T-cell (primary cell): ENCODE results near the gene CCDC149. TPM values are rescaled to one million over a fixed set of nuclear protein-coding genes. Genes with fewer than 3 reads are reported as not detected.

ENCODE experiments used
- ATAC-seq, 4 experiments: fragments of 200-7000 bp in 3 of 4; fragments of 150-1000 bp in 1 of 4; cut with Tn5 transposase; replicated peaks in 1 of 4; 1 replicate in 3 of 4; 2 replicates in 1 of 4; pipeline ENCODE4 v1.10.0; 2021; ENCODE audit warnings: moderate library complexity in 3 of 4, mild to moderate bottlenecking in 2 of 4, moderate number of reproducible peaks in 1 of 4
- CTCF ChIA-PET, 2 donors: fragments of 300-600 bp; sonication (Branson Sonifier 250); formaldehyde crosslinking; loops; one replicate each; lab custom pipeline; 2022; ENCODE audit warnings: antibody characterized with exemption in 2 of 2; lab: Charles Lee
- POLR2A ChIA-PET, 2 donors: fragments of 300-600 bp; sonication (Branson Sonifier 250); formaldehyde crosslinking; loops; one replicate each; lab custom pipeline; 2022; ENCODE audit warnings: antibody characterized with exemption in 2 of 2; lab: Charles Lee
- DNase-seq, 35 experiments: peaks; one replicate each; pipeline versions ENCODE4 v3.0.0 to v3.0.0-alpha.2; 2013 to 2023
- H3K27ac ChIP-seq: one replicate; pipeline ENCODE4 v1.5.1; 2013; ENCODE audit warnings: low read length
- H3K27me3 ChIP-seq, 2 experiments: replicated peaks in 1 of 2; 1 replicate in 1 of 2; 2 replicates in 1 of 2; pipeline versions ENCODE4 v1.6.1 to v1.7.0; 2013; ENCODE audit warnings: low read length in 1 of 2, mixed read lengths in 1 of 2; ENCODE audit not compliant: control insufficient read depth in 2 of 2, insufficient read depth in 2 of 2; ENCODE audit errors: extremely low read depth in 1 of 2
- H3K36me3 ChIP-seq, 2 donors: 1 replicate in 1 of 2; 2 replicates in 1 of 2; pipeline versions ENCODE4 v1.6.1 to v1.7.0; 2013; ENCODE audit warnings: low read length in 1 of 2; ENCODE audit not compliant: control insufficient read depth in 2 of 2, insufficient read depth in 1 of 2; ENCODE audit errors: extremely low read depth in 1 of 2
- H3K4me1 ChIP-seq, 2 experiments: 1 replicate in 1 of 2; 2 replicates in 1 of 2; pipeline versions ENCODE4 v1.6.1 to v1.7.0; 2013; ENCODE audit warnings: low read length in 2 of 2, mixed read lengths in 1 of 2; ENCODE audit not compliant: insufficient read depth in 2 of 2, control insufficient read depth in 1 of 2; ENCODE audit errors: extremely low read depth in 1 of 2
- H3K4me3 ChIP-seq, 2 donors: 1 replicate in 1 of 2; 2 replicates in 1 of 2; pipeline versions ENCODE4 v1.5.1 to v1.7.0; 2013; ENCODE audit warnings: mild to moderate bottlenecking in 2 of 2, low read length in 1 of 2, moderate library complexity in 1 of 2; ENCODE audit not compliant: control insufficient read depth in 1 of 2; ENCODE audit errors: extremely low read depth in 1 of 2
- H3K9me3 ChIP-seq: 2 replicates; pipeline ENCODE4 v1.7.0; 2013
- H3K27ac Mint-ChIP-seq, 2 donors: one replicate each; pipeline ENCODE4 v1.8.0; 2020 to 2021; ENCODE audit warnings: mild to moderate bottlenecking in 2 of 2, mixed read lengths in 2 of 2
- H3K27me3 Mint-ChIP-seq, 2 donors: one replicate each; pipeline ENCODE4 v1.8.0; 2021 to 2022; ENCODE audit warnings: mixed read lengths in 2 of 2
- H3K36me3 Mint-ChIP-seq: one replicate; pipeline ENCODE4 v1.8.0; 2021; ENCODE audit warnings: mixed read lengths
- H3K4me1 Mint-ChIP-seq, 3 donors: one replicate each; pipeline ENCODE4 v1.8.0; 2020 to 2022; ENCODE audit warnings: mixed read lengths in 3 of 3, mild to moderate bottlenecking in 1 of 3
- H3K4me3 Mint-ChIP-seq, 3 donors: one replicate each; pipeline ENCODE4 v1.8.0; 2020 to 2022; ENCODE audit warnings: mild to moderate bottlenecking in 3 of 3, mixed read lengths in 3 of 3, moderate library complexity in 3 of 3
- H3K9me3 Mint-ChIP-seq, 3 donors: one replicate each; pipeline ENCODE4 v1.8.0; 2020 to 2022; ENCODE audit warnings: mixed read lengths in 3 of 3
- WGBS: methylation state at CpG from one replicate; pipeline ENCODE4 v1.1.5; 2013; ENCODE audit warnings: missing lambda C conversion rate; ENCODE audit not compliant: insufficient coverage; 5-methylcytosine and 5-hydroxymethylcytosine counted together
- total RNA-seq, 35 experiments: library from RNA in 6 of 35; stranded (reverse) in 6 of 35; fragments of 120-200 nt in 1 of 35; gene quantifications; one replicate each; pipeline versions ENCODE4 v1.2.1 to v1.2.4 and lab custom pipeline; 2013 to 2026

Gene CCDC149
- total RNA-seq, 5 donors from 2014 or later (not counting 1 experiment from before 2014, with no cell fraction given): 0.20 to 0.41 (median 0.25) TPM; not detected in 2

DNA sequence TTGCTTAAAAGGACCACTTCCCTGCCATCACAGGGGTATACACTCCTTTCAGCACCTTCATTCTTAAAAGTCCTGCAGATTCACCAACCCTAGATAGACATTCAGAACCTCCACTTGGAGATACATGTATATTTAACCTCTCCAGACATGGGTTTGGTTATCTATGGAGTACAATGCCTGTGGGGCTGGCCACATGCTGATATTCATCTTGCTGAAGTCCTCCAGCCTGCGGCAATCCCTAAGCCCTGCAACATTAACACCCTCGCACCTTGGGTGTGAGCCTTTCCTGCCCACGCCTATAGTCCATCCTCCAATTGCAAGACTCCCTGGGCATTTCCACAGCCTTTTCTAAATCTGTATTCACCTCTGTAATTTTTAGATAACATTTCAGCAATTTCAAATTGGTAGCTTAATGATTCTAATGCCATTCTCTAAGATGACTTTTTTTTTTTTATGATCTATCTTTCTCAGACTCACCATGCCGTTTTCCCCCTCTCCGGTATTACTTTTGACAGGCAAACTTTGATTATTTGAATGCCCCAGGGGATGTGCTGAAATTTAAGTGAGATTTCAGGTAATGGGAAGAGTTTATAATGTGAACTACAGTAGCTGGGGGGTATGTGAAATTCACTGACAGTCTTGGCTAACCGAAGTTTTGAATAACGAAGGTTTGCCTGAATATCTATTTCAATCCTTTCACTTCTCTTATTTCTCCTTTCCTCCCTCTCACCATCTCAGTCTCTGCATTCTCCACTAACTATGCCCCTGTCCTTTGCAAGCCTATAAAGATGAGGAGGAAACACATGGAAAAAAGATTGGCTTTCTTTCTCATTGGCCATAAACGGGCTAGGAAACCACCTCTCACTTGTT, 24.1 kb downstream of the CCDC149 start:
- H3K4me3 Mint-ChIP-seq: no peak overlapping the region
- 81% methylated on average over 3 of the region's 8 CpGs for WGBS
- H3K9me3 Mint-ChIP-seq: no peaks in the 10 kb centered on the region
- Histone ChIP-seq H3K4me1 (no peaks in the 10 kb centered on the region), H3K9me3 (no peaks in the 10 kb centered on the region), H3K27me3 (no peaks in the 10 kb centered on the region), H3K27ac (no peak overlapping the region), H3K36me3 (no peaks in the 10 kb centered on the region), H3K4me3 (no peak overlapping the region)
- no peak for DNase-seq
- no peak for ATAC-seq
- H3K4me1 Mint-ChIP-seq: no peaks in the 10 kb centered on the region
- ChIA-PET POLR2A (no interaction called here), CTCF (no interaction called here)
- H3K36me3 Mint-ChIP-seq: no peaks in the 10 kb centered on the region
- no peak overlapping the region for H3K27ac Mint-ChIP-seq
- H3K27me3 Mint-ChIP-seq: peaks cover 0 to 11% of the 10 kb centered on the region in 2 donors

- no peaks in the 10 kb centered on the region for H3K36me3 Mint-ChIP-seq
- Histone ChIP-seq H3K36me3 (no peaks in the 10 kb centered on the region), H3K27me3 (no peaks in the 10 kb centered on the region), H3K27ac (no peak overlapping the region), H3K4me3 (no peak overlapping the region), H3K4me1 (no peaks in the 10 kb centered on the region), H3K9me3 (no peaks in the 10 kb centered on the region)
- H3K4me1 Mint-ChIP-seq: no peaks in the 10 kb centered on the region
- WGBS: 72% methylated on average over 3 of the region's 3 CpGs
- no peaks in the 10 kb centered on the region for H3K9me3 Mint-ChIP-seq
- no peak overlapping the region for H3K4me3 Mint-ChIP-seq
- ATAC-seq (no peak), DNase-seq (no peak)
- H3K27me3 Mint-ChIP-seq: peaks cover 0 to 11% of the 10 kb centered on the region in 2 donors
- ChIA-PET CTCF (no interaction called here), POLR2A (no interaction called here)
- H3K27ac Mint-ChIP-seq: no peak overlapping the region
Observed at GRCh38 chr4:24887881-24888430, 24.9 kb downstream of the CCDC149 start.

- Mint-ChIP-seq H3K27ac (no peak overlapping the region), H3K36me3 (no peaks in the 10 kb centered on the region), H3K4me3 (no peak overlapping the region), H3K4me1 (no peaks in the 10 kb centered on the region), H3K27me3 (peaks cover 0 to 11% of the 10 kb centered on the region in 2 donors), H3K9me3 (no peaks in the 10 kb centered on the region)
- H3K36me3 ChIP-seq: no peaks in the 10 kb centered on the region
- WGBS: 60% methylated on average over 1 of the region's 3 CpGs
- H3K9me3 ChIP-seq: no peaks in the 10 kb centered on the region
- no peak for DNase-seq
- ChIA-PET CTCF (no interaction called here), POLR2A (no interaction called here)
- H3K4me3 ChIP-seq: no peak overlapping the region
- H3K27ac ChIP-seq: no peak overlapping the region
- ATAC-seq: no peak
- no peaks in the 10 kb centered on the region for H3K4me1 ChIP-seq
- no peaks in the 10 kb centered on the region for H3K27me3 ChIP-seq
Observed at GRCh38 chr4:24886596-24886995, 26.2 kb downstream of the CCDC149 start.

GRCh38 chr4:24885342-24885741, 27.5 kb downstream of the CCDC149 start:
- Mint-ChIP-seq H3K4me1 (no peaks in the 10 kb centered on the region), H3K36me3 (no peaks in the 10 kb centered on the region), H3K27me3 (peaks cover 0 to 11% of the 10 kb centered on the region in 2 donors), H3K4me3 (no peak overlapping the region), H3K9me3 (no peaks in the 10 kb centered on the region), H3K27ac (no peak overlapping the region)
- POLR2A ChIA-PET: no interaction called here
- DNase-seq (no peak), ATAC-seq (no peak)
- no peak overlapping the region for H3K27ac ChIP-seq
- no peaks in the 10 kb centered on the region for H3K4me1 ChIP-seq
- CTCF ChIA-PET: no interaction called here
- no peaks in the 10 kb centered on the region for H3K36me3 ChIP-seq
- no peaks in the 10 kb centered on the region for H3K9me3 ChIP-seq
- H3K4me3 ChIP-seq: no peak overlapping the region
- 87% methylated on average over 8 of the region's 8 CpGs for WGBS
- H3K27me3 ChIP-seq: no peaks in the 10 kb centered on the region

GRCh38 chr4:24884902-24885301, 27.9 kb downstream of the CCDC149 start:
- POLR2A ChIA-PET: interaction anchor here (0.6 kb wide), 2 partner anchors 11 to 398 kb away, joined by 3 to 4 read pairs; no protein-coding TSS in a partner anchor
- Mint-ChIP-seq H3K4me1 (no peaks in the 10 kb centered on the region), H3K27ac (no peak overlapping the region), H3K27me3 (peaks cover 0 to 11% of the 10 kb centered on the region in 2 donors), H3K36me3 (no peaks in the 10 kb centered on the region), H3K9me3 (no peaks in the 10 kb centered on the region), H3K4me3 (no peak overlapping the region)
- DNase-seq: no peak
- H3K27me3 ChIP-seq: no peaks in the 10 kb centered on the region
- 78% methylated on average over 6 of the region's 8 CpGs for WGBS
- no peak overlapping the region for H3K27ac ChIP-seq
- H3K36me3 ChIP-seq: no peaks in the 10 kb centered on the region
- H3K4me1 ChIP-seq: no peaks in the 10 kb centered on the region
- H3K9me3 ChIP-seq: no peaks in the 10 kb centered on the region
- H3K4me3 ChIP-seq: no peak overlapping the region
- ATAC-seq: no peak
- CTCF ChIA-PET: no interaction called here

GRCh38 chr4:24881508-24882196, 31.2 kb downstream of the CCDC149 start:
- ATAC-seq: no peak
- Histone ChIP-seq H3K27ac (no peak overlapping the region), H3K4me3 (no peak overlapping the region), H3K36me3 (no peaks in the 10 kb centered on the region), H3K27me3 (no peaks in the 10 kb centered on the region), H3K4me1 (no peaks in the 10 kb centered on the region), H3K9me3 (no peaks in the 10 kb centered on the region)
- Mint-ChIP-seq H3K9me3 (no peaks in the 10 kb centered on the region), H3K27me3 (peaks cover 2 to 11% of the 10 kb centered on the region in 2 donors), H3K4me1 (no peaks in the 10 kb centered on the region), H3K36me3 (no peaks in the 10 kb centered on the region), H3K27ac (no peak overlapping the region), H3K4me3 (no peak overlapping the region)
- DNase-seq: no peak
- CTCF ChIA-PET: no interaction called here
- WGBS: no CpG with 5 or more reads among the region's 3 CpGs
- POLR2A ChIA-PET: no interaction called here
